Sigmoid colon (tissue), 7 donors: ENCODE data around the gene GPNMB. TPM values are rescaled to one million over a fixed set of nuclear protein-coding genes. Genes with fewer than 3 reads are reported as not detected.

Source experiments
- DNase-seq: peaks from one replicate; pipeline ENCODE4 v3.0.0-alpha.2; 2019
- H3K27ac ChIP-seq, 4 donors: fragments of 200-600 bp; sonication (generic); one replicate each; pipeline ENCODE4 v1.5.1; 2016 to 2019; ENCODE audit warnings: mild to moderate bottlenecking in 1 of 4
- H3K27me3 ChIP-seq, 3 donors: fragments of 200-600 bp; sonication (generic); one replicate each; pipeline ENCODE4 v1.5.1; 2019; ENCODE audit warnings: mild to moderate bottlenecking in 1 of 3
- H3K36me3 ChIP-seq, 4 donors: fragments of 200-600 bp; sonication (generic); one replicate each; pipeline ENCODE4 v1.5.1; 2016 to 2019
- H3K4me1 ChIP-seq, 4 donors: fragments of 200-600 bp; sonication (generic); one replicate each; pipeline ENCODE4 v1.5.1; 2017 to 2019
- H3K4me3 ChIP-seq, 4 donors: fragments of 200-600 bp; sonication (generic); one replicate each; pipeline ENCODE4 v1.5.1; 2017 to 2019; ENCODE audit warnings: mild to moderate bottlenecking in 2 of 4, moderate library complexity in 1 of 4
- H3K9me3 ChIP-seq, 4 donors: fragments of 200-600 bp in 3 of 4; sonication (generic) in 3 of 4; one replicate each; pipeline versions ENCODE4 v1.5.1 to v1.6.1; 2013 to 2019
- EP300 ChIP-seq, 4 donors: sonication (generic); formaldehyde crosslinking; IDR thresholded peaks; one replicate each; pipeline ENCODE4 v1.6.1; 2017; ENCODE audit warnings: antibody characterized with exemption in 4 of 4
- POLR2A ChIP-seq, 2 donors: fragments of 450-650 bp; IDR thresholded peaks; one replicate each; pipeline ENCODE4 v1.6.1; 2016; ENCODE audit warnings: antibody characterized with exemption in 2 of 2, mild to moderate bottlenecking in 2 of 2, moderate library complexity in 2 of 2
- POLR2AphosphoS5 ChIP-seq, 4 donors: sonication (generic); formaldehyde crosslinking; IDR thresholded peaks; one replicate each; pipeline ENCODE4 v1.6.1; 2017; ENCODE audit warnings: antibody characterized with exemption in 4 of 4
- WGBS, 2 donors: extraction: QIAGEN DNeasy Blood & Tissue Kit; methylation state at CpG; one replicate each; pipeline ENCODE4 v1.1.7; 2013; 5-methylcytosine and 5-hydroxymethylcytosine counted together
- intact Hi-C: fragments of 100-400 bp; cut with DNase I; formaldehyde crosslinking; loops from one replicate; pipeline ENCODE4 v1.15.1; 2023
- polyA plus RNA-seq, 3 donors: library from polyadenylated mRNA; stranded (reverse); fragments of 200-250 nt; gene quantifications; one replicate each; pipeline ENCODE4 v1.2.3, GENCODE V29; 2013
- total RNA-seq, 4 donors: library from RNA; depleted of rRNA; stranded (reverse); fragments of >200 nt; gene quantifications; one replicate each; pipeline ENCODE4 v1.1.0, GENCODE V29; 2016
- TF ChIP-seq, protein P1 (sequence below), 4 experiments: fragments of 450-650 bp in 3 of 4; fragments of 200-600 bp in 1 of 4; IDR thresholded peaks; one replicate each; pipeline ENCODE4 v1.5.1; 2016 to 2019; ENCODE audit warnings: antibody characterized with exemption in 4 of 4, mild to moderate bottlenecking in 3 of 4, moderate library complexity in 2 of 4
- donor health status: healthy with polysubstance abuse.
- donor health status: Bipolar disorder and iron deficiency.
- donor health status: healthy.

The GPNMB gene
- total and polyA plus RNA-seq, 7 donors, result 23.4 to 224 (median 88.1) TPM

DNA sequence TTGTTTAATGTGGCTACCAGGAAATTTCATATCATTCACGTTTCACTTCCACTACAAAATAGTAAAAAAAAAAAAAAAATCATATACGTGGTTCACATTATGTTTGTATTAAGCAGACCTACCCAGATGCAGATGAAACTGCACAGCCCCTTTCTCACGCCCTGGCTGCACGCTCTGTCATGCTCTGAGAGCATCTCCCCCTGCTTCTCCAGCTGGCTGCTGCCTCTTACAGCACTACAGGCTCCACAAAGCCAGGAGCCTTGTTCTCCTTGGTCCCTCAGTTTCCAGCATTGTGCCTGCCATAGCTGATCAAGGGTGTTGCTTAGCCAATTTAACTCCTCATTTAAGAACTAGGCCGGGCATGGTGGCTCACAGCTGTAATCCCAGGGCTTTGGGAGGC is 6.9 kb upstream of the GPNMB start:
- Histone ChIP-seq H3K4me3 (no peak overlapping the region), H3K27ac (no peak overlapping the region), H3K36me3 (no peaks in the 10 kb centered on the region), H3K27me3 (peaks cover 0 to 4% (median 0%) of the 10 kb centered on the region in 3 donors), H3K9me3 (no peaks in the 10 kb centered on the region), H3K4me1 (peaks cover 0 to 9% (median 4%) of the 10 kb centered on the region in 4 donors)
- intact Hi-C loops, result no loop called here
- no peak for TF ChIP-seq POLR2A (IDR thresholded peaks at IDR 0.05)
- TF ChIP-seq, protein P1, sequence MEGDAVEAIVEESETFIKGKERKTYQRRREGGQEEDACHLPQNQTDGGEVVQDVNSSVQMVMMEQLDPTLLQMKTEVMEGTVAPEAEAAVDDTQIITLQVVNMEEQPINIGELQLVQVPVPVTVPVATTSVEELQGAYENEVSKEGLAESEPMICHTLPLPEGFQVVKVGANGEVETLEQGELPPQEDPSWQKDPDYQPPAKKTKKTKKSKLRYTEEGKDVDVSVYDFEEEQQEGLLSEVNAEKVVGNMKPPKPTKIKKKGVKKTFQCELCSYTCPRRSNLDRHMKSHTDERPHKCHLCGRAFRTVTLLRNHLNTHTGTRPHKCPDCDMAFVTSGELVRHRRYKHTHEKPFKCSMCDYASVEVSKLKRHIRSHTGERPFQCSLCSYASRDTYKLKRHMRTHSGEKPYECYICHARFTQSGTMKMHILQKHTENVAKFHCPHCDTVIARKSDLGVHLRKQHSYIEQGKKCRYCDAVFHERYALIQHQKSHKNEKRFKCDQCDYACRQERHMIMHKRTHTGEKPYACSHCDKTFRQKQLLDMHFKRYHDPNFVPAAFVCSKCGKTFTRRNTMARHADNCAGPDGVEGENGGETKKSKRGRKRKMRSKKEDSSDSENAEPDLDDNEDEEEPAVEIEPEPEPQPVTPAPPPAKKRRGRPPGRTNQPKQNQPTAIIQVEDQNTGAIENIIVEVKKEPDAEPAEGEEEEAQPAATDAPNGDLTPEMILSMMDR (IDR thresholded peaks at IDR 0.05), result no peak
- no peak for DNase-seq
- 76 to 78% methylated on average over 5 of the region's 5 CpGs for WGBS, 2 donors

DNA sequence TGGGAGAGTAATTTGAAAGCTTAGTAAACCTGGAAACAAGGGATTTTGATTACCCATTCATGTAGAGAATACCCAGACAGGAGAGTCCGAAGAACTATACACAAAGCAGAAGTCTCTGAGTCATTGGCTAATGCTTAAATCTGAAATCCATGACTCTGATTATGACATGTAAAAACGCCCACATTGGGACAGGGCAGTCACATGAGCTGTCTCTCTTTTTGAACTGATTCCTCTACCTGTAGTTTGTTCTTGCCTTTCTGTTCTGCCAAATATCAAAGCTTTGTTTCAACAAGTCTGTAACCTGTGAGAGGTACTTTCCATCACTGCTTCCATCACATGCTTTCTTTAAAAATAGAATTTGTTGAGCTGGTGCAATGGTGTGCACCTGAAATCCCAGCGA is 4.3 kb upstream of the GPNMB start:
- 67 to 78% methylated on average over 3 of the region's 3 CpGs for WGBS, 2 donors
- TF ChIP-seq POLR2A (IDR thresholded peaks at IDR 0.05) (no peak), POLR2AphosphoS5 (IDR thresholded peaks at IDR 0.05) (no peak)
- TF ChIP-seq, protein P1 (IDR thresholded peaks at IDR 0.05), result no peak
- intact Hi-C loops, result no loop called here

GRCh38 chr7:23242935-23243334 is 3.6 kb upstream of the GPNMB start:
- intact Hi-C loops, result no loop called here
- Histone ChIP-seq H3K36me3 (no peaks in the 10 kb centered on the region), H3K4me3 (no peak overlapping the region), H3K9me3 (no peaks in the 10 kb centered on the region), H3K4me1 (peaks cover 0 to 14% (median 4%) of the 10 kb centered on the region in 4 donors), H3K27me3 (peaks cover 0 to 14% (median 10%) of the 10 kb centered on the region in 3 donors), H3K27ac (peak overlapping the region in 2 of 4 donors; percentile 5 to 9)
- no peak for DNase-seq
- TF ChIP-seq POLR2A (IDR thresholded peaks at IDR 0.05) (no peak), EP300 (IDR thresholded peaks at IDR 0.05) (no peak), POLR2AphosphoS5 (IDR thresholded peaks at IDR 0.05) (no peak)
- TF ChIP-seq, protein P1 (IDR thresholded peaks at IDR 0.05), result no peak
- WGBS, 2 donors, result 70 to 74% methylated on average over 4 of the region's 4 CpGs

More for the DNA sequence above, 4.3 kb upstream of the GPNMB start:
- H3K9me3 ChIP-seq, result no peaks in the 10 kb centered on the region
- H3K4me3 ChIP-seq, result no peak overlapping the region
- no peaks in the 10 kb centered on the region for H3K36me3 ChIP-seq
- no peak for DNase-seq
- H3K27ac ChIP-seq, result no peak overlapping the region
- peaks cover 0 to 9% (median 4%) of the 10 kb centered on the region in 4 donors for H3K4me1 ChIP-seq
- peaks cover 0 to 8% (median 4%) of the 10 kb centered on the region in 3 donors for H3K27me3 ChIP-seq

DNA sequence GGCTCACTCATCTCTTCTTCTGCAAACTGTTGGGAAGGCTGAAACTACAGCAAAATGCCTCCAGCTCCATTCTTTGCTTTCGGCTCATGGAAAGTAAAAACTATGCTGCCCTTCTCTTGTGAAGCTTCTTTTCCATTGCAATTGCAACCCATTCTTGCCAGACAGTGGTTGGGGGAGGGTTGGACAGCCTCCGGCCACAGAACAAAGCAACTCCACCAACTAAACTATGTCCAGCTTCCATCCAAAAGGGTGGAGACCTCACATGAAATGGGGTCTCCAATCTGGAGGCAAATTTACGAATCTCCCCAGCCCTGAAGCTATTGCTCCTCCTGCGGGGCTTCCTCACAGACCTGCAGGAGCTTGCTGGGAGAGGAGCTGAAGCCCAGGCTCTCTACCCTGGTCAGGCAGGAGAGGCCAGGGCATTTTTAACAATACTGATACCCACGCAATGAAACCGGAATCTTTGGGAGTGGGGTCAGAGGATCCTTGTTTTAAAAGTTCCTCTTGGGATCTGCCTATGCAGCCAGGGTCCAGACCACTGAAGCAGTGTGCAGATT is 549 bp downstream of the GPNMB start:
- Histone ChIP-seq H3K4me3 (peak overlapping the region; percentile 26 to 53 (median 46)), H3K36me3 (no peaks in the 10 kb centered on the region), H3K27ac (peak overlapping the region; percentile 72 to 75 (median 74)), H3K4me1 (peaks cover 0 to 20% (median 4%) of the 10 kb centered on the region in 4 donors), H3K27me3 (peaks cover 0 to 32% (median 20%) of the 10 kb centered on the region in 3 donors), H3K9me3 (no peaks in the 10 kb centered on the region)
- intact Hi-C loops, result loop anchor here (5.0 kb wide), 1 partner anchor 60 kb away; no protein-coding TSS in a partner anchor
- no peak for DNase-seq
- 79 to 86% methylated on average over 6 of the region's 6 CpGs for WGBS, 2 donors
- TF ChIP-seq EP300 (IDR thresholded peaks at IDR 0.05) (no peak), POLR2AphosphoS5 (IDR thresholded peaks at IDR 0.05) (no peak), POLR2A (IDR thresholded peaks at IDR 0.05) (no peak)
- TF ChIP-seq, protein P1 (IDR thresholded peaks at IDR 0.05), result no peak
